Measurements from ENCODE around the gene RETREG1. TPM values are rescaled to one million over a fixed set of nuclear protein-coding genes. Genes with fewer than 3 reads are reported as not detected.

Gene RETREG1
- total RNA-seq, 1 donor from 2014 or later, result 8.3 TPM

DNA sequence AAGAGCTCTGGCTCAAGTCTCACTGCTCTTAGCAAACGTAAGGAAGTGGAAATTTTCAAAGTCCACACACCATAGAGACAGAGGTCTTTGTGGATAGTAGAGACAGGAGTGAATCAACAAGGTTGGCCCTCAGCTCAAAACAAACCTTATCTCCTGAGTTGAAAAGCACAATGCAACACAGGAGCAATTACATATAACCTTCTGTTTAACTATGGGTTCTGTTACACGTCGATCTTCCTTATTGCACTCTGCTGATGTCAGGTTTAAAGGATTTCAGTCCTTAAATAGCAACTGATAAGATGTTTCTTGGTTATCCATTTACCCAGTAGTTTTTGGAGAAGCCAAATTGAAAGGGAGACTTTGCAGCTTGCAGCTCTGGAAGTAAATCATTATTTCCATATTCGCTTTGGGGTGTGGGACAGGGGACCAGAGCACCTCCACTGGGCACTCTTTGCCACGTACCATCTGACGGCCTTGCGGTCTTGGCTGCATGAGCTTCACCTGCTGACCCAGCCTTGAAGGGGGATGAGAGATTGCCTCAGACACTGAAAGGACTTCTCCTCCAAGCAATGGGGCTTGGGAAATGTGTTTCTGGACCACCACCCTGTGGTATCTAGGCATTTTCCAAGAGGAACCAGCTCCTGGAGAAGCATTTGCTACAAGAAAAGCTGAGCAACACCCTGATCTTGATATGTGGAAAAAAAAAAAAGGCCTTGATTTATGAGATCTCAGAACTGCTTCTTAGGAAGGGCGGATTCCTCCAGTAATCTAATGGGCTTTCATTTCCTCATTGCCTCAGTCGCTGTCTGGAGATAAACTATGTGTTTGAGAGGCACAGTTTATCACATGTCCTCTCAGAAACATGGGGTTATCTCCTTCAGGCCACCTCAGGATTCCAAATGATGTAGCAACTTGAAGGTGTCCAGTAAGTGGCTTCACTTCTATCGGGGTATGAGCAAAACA is 95.0 kb downstream of the RETREG1 start:
- Mint-ChIP-seq H3K4me1 (peaks cover 9% of the 10 kb centered on the region), H3K27me3 (ENCODE audit: low read depth) (peaks cover 7% of the 10 kb centered on the region), H3K9me3 (no peaks in the 10 kb centered on the region), H3K4me3 (no peak overlapping the region), H3K27ac (no peak overlapping the region), H3K36me3 (no peaks in the 10 kb centered on the region)
- no peak for DNase-seq (ENCODE audit: low spot score in 2 of 2, unreplicated experiment in 2 of 2)
- TF ChIP-seq, protein P1, sequence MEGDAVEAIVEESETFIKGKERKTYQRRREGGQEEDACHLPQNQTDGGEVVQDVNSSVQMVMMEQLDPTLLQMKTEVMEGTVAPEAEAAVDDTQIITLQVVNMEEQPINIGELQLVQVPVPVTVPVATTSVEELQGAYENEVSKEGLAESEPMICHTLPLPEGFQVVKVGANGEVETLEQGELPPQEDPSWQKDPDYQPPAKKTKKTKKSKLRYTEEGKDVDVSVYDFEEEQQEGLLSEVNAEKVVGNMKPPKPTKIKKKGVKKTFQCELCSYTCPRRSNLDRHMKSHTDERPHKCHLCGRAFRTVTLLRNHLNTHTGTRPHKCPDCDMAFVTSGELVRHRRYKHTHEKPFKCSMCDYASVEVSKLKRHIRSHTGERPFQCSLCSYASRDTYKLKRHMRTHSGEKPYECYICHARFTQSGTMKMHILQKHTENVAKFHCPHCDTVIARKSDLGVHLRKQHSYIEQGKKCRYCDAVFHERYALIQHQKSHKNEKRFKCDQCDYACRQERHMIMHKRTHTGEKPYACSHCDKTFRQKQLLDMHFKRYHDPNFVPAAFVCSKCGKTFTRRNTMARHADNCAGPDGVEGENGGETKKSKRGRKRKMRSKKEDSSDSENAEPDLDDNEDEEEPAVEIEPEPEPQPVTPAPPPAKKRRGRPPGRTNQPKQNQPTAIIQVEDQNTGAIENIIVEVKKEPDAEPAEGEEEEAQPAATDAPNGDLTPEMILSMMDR (IDR thresholded peaks at IDR 0.05; ENCODE audit: unreplicated experiment), result no peak

DNA sequence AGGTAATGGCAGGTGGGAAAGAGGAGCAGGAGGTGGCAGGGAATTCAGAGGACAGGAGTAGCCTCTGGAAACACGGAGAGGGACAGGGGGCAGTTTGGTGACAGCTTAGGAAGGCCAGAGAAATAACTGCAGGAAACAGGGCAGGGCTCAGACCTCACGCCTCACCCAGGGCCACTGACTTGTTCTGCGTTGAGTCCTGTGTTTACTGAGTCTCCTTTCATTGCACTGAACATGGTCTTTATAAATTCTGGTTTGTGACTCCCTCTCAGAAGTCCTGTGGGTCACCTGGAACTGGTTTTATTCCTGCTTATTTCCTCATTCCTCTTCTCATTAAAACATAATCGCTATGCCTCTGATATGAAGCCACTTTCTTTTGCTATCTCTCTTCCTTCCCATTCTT is 96.0 kb downstream of the RETREG1 start:
- no peak overlapping the region for H3K4me3 Mint-ChIP-seq
- DNase-seq (ENCODE audit: low spot score in 2 of 2, unreplicated experiment in 2 of 2), result no peak
- no peaks in the 10 kb centered on the region for H3K36me3 Mint-ChIP-seq
- H3K27ac Mint-ChIP-seq, result no peak overlapping the region
- H3K4me1 Mint-ChIP-seq, result peaks cover 9% of the 10 kb centered on the region
- TF ChIP-seq, protein P1 (IDR thresholded peaks at IDR 0.05; ENCODE audit: unreplicated experiment), result no peak
- H3K27me3 Mint-ChIP-seq (ENCODE audit: low read depth), result peaks cover 7% of the 10 kb centered on the region
- H3K9me3 Mint-ChIP-seq, result no peaks in the 10 kb centered on the region

DNA sequence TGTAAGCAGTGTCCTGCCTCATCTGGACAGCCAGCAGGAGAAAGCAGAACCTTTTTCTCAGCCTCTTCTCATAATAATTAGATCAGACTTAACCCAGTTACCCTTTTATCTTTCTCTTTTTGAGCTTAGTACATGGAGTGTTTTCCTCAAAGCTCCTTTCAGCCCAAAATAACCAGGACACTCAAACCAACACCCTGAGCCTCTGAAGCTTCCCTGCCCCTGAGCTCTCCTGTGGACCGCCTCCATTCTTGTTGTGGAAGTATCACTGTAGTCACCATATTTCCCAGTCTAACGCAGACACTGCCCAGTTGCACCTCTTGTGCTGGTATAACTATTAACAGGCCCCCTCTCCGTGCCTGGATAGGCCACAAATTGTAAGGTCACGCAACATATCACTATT is 97.4 kb downstream of the RETREG1 start:
- no peak overlapping the region for H3K27ac Mint-ChIP-seq
- H3K9me3 Mint-ChIP-seq, result peaks cover 3% of the 10 kb centered on the region
- TF ChIP-seq, protein P1 (IDR thresholded peaks at IDR 0.05; ENCODE audit: unreplicated experiment), result no peak
- H3K4me1 Mint-ChIP-seq, result peaks cover 9% of the 10 kb centered on the region
- H3K27me3 Mint-ChIP-seq (ENCODE audit: low read depth), result peaks cover 7% of the 10 kb centered on the region
- DNase-seq (ENCODE audit: low spot score in 2 of 2, unreplicated experiment in 2 of 2), result no peak
- H3K4me3 Mint-ChIP-seq, result no peak overlapping the region
- H3K36me3 Mint-ChIP-seq, result no peaks in the 10 kb centered on the region

DNA sequence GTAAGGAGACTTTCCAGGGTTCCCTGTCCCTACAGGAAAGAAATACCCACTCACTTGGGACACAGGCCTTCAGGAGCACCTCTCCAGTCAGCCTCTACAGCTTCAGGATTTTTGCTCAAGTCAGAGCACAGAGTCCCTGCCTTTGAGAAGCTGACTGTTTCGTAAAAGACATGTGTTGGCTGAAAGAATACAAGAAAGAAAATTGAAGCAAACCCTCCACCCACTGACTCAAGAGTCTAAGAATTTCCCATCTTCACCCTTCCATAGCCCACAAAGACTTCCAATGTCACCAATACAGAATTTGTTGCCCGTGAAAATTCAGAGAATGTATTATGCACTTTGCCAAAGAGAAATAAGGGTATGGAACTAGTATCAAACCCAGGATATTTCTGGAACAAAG is 98.2 kb downstream of the RETREG1 start:
- Mint-ChIP-seq H3K9me3 (peaks cover 3% of the 10 kb centered on the region), H3K36me3 (no peaks in the 10 kb centered on the region), H3K27me3 (ENCODE audit: low read depth) (no peaks in the 10 kb centered on the region), H3K4me1 (peaks cover 9% of the 10 kb centered on the region), H3K27ac (no peak overlapping the region), H3K4me3 (no peak overlapping the region)
- no peak for DNase-seq (ENCODE audit: low spot score in 2 of 2, unreplicated experiment in 2 of 2)
- TF ChIP-seq, protein P1 (IDR thresholded peaks at IDR 0.05; ENCODE audit: unreplicated experiment), result no peak

DNA sequence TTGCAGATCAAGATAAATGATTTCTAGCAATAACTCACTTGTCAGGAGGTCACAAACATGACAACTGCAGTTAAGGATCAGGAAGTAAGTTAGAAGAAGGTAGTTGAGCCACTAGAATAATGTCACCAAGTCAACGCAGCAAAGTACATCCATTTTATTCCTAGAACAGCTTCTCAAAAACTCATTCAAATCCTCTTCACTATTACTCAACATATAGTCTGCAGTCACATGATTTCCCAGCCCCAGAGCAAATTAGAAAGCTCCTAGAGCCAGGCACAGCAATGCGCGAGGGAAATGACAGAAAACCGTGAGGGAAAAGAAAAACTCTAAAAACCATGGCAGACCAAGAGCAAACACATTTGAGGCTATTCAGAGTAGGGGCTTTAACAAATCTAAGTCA is 101.3 kb downstream of the RETREG1 start:
- Mint-ChIP-seq H3K9me3 (peaks cover 3% of the 10 kb centered on the region), H3K36me3 (no peaks in the 10 kb centered on the region), H3K27ac (no peak overlapping the region), H3K4me1 (no peaks in the 10 kb centered on the region), H3K4me3 (no peak overlapping the region), H3K27me3 (ENCODE audit: low read depth) (no peaks in the 10 kb centered on the region)
- no peak for DNase-seq (ENCODE audit: low spot score in 2 of 2, unreplicated experiment in 2 of 2)
- TF ChIP-seq, protein P1 (IDR thresholded peaks at IDR 0.05; ENCODE audit: unreplicated experiment), result no peak

All from mesothelial cell of epicardium (in vitro differentiated cells).